Mammary epithelial cell (primary cell): ENCODE measurements around the gene ADAMTS2.

Experiments used
- CTCF ChIP-seq, 2 donors: IDR thresholded peaks in 1 of 2; conservative IDR thresholded peaks in 1 of 2; 2 replicates each; pipeline ENCODE4 v1.5.1; 2011 to 2012; ENCODE audit warnings: inconsistent platforms in 2 of 2, low read length in 2 of 2, mild to moderate bottlenecking in 2 of 2, control low read depth in 1 of 2, low read depth in 1 of 2; ENCODE audit not compliant: insufficient read depth in 1 of 2; ENCODE audit errors: extremely low read depth in 1 of 2
- EZH2 ChIP-seq: IDR thresholded peaks from 2 replicates; pipeline ENCODE4 v1.6.1; 2012; ENCODE audit warnings: low read length, inconsistent platforms, borderline replicate concordance

- TF ChIP-seq CTCF (conservative IDR thresholded peaks at IDR 0.05 in 1 of 2, IDR thresholded peaks at IDR 0.05 in 1 of 2; ENCODE audit: extremely low read depth in 1 of 2, insufficient read depth in 1 of 2, low read depth in 1 of 2, low read length in 2 of 2), result no peak
- TF ChIP-seq EZH2, result no peak
Observed at GRCh38 chr5:179303451-179304200, 41.6 kb downstream of the ADAMTS2 start.
